ENCODE data around the gene EPHA7.

DNA sequence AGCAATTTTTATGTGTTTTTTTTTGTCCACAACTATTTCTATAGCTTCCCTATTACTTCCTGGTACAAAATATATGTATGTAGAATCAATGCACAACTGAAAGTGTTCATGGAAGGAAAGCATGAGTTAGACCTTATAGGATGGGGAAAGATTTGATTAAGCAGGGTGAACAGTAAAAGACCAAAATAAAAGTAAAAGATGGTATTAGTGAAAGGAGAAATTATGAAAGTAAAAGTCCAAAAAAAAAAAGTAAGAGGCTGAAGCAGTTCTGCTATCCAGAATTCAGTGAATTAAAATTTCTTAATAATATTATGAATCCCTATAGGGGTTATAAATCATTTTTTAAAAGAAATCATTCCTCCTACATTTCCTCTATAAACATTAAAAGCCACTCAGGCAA lies 114.3 kb downstream of the EPHA7 start:
- TF ChIP-seq, protein P1, sequence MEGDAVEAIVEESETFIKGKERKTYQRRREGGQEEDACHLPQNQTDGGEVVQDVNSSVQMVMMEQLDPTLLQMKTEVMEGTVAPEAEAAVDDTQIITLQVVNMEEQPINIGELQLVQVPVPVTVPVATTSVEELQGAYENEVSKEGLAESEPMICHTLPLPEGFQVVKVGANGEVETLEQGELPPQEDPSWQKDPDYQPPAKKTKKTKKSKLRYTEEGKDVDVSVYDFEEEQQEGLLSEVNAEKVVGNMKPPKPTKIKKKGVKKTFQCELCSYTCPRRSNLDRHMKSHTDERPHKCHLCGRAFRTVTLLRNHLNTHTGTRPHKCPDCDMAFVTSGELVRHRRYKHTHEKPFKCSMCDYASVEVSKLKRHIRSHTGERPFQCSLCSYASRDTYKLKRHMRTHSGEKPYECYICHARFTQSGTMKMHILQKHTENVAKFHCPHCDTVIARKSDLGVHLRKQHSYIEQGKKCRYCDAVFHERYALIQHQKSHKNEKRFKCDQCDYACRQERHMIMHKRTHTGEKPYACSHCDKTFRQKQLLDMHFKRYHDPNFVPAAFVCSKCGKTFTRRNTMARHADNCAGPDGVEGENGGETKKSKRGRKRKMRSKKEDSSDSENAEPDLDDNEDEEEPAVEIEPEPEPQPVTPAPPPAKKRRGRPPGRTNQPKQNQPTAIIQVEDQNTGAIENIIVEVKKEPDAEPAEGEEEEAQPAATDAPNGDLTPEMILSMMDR (IDR thresholded peaks at IDR 0.05), result no peak
- TF ChIP-seq EP300 (IDR thresholded peaks at IDR 0.05), result no peak
